HTERT RPE-1 (cell line): Measurements from ENCODE around the gene CFAP126.
"Not testable (repeated sequence)": the region's sequence is repeated elsewhere in the genome, so short reads cannot be mapped to it uniquely, and the experiment has no call there.

Experiments
- in situ Hi-C: fragments of 300-500 bp; cut with MboI; formaldehyde crosslinking; loops from 4 replicates; pipeline ENCODE4 v1.14.3; 2020; ENCODE audit warnings: low sequenced_read_pairs

Gene CFAP126

DNA sequence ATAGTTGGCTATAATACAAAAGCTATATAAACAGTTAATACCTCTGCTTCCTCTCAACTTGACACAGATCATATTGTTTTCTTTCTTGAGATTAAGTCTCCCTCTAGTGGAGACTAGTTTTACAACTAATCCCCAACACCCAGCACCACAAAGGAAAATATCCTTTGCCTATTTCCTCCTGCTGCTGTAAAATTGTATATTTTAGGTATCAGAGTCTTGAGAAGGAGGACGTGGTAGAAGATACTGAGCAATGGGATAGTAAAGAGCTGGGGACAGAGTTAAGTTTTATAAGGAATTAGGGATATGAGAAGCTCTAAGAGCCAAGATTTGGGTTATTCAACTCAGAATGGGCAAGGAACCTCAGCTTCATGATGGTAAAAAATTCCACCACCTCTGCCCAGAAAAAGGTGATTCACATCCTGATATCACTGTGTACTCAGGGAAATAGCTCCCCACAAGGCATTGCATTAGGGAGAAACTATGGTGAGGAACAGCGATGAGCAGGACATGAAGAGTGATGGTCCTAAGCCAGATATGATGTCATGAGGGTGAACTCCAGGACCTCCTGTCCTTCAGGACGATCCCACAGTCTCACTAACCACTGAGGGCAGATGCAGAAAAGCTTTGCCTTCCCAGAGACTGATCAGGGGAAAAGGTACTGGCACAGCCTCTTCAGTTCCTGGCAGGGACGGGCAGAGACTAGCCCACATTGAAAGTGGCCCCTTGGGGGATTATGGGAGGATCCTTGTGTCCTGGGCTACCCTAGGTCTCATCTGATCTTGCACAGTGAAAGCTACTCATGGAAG, 14.7 kb upstream of the CFAP126 start:
- in situ Hi-C loops: no loop called here

DNA sequence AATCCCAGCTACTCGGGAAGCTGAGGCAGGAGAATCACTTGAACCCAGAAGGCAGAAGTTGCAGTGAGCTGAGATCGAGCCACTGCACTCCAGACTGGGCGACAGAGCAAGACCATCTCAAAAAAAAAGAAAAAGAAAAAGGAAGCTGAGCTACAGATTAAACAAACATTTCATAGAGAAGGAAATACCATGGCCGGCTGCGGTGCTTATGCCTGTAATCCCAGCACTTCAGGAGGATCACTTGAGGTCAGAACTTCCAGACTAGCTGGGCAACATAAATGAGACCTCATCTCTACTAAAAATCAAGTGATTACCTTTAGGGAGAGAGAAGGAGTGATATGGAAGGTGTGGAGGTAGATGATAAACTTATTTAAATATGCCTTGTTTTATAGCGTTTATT, 14.0 kb upstream of the CFAP126 start:
- in situ Hi-C loops: no loop called here

DNA sequence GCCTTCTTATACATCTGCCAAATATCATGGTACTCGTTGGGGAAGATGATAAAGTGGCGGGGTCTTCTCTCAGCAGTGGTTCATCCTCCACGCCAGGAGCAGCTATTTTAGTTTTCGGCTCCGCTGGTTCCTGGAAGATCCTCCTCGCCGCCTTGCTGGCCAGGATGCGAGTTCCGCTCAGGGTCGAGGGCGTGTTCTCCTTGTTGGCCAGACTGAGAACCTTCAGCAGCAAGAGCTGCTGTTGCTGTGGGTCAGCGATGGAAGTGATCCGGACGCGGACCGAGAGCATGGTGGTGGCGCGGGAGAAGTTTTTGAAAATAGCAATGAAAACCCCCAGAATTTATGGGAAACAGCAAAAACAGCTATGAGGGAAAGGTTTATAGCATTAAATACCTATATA, 11.4 kb upstream of the CFAP126 start:
- in situ Hi-C loops: no loop called here

DNA sequence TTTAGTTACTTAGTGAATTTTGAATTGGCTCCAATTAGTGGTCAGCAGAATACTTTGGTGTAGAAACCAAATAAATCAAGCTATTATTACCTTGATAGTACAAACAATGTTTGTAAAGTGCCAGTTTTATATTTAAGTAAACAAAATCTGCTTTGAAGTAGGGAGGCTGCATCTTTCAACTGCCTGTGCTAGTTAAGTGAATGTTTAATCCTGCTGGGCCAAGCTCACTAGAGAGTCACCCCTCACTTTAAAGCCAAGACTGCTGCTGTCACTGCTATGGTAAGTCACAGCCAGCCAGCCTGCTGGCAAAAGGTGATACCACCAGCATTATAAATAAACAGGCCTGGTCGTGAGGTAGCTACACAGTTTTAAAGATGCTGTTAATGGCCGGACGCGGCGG, 10.3 kb upstream of the CFAP126 start:
- in situ Hi-C loops: no loop called here

DNA sequence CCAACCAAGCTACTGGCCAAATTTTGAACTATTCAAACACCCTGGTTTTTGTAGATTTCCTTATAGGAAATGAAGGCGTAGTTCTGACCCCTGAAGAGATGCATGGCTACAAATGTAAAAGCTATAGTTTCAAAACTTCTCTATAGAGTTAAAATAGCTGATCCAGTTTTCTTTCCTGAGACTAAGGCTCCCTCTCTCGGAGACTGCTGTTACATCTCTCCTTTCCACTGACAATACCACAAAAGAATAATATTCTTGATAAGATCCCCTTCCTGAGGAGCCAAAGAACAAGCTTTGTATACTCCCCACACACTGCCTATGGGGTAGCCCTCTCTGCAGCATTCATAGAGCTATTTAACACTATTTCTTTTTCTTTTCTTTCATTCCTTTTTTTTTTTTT, 6.7 kb upstream of the CFAP126 start:
- in situ Hi-C loops: no loop called here

DNA sequence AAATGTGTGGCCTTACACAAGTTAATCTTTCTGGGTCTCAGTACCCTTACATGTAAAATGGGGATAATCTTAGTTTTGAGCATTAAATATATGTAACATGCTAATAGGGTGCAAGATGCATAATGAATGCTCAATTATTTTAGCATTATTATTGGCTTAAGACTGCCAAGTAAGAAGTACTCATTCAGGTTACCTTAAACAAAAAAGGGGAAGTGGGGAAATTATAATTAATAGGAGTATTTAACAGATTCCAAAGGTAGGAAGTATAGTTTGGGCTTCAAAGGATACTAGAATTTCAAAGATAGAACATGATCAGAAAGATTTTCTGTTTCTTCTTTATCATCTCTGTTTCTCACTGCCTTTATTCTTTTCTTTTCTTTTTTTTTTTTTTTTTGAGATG, 5.8 kb upstream of the CFAP126 start:
- in situ Hi-C loops: no loop called here

DNA sequence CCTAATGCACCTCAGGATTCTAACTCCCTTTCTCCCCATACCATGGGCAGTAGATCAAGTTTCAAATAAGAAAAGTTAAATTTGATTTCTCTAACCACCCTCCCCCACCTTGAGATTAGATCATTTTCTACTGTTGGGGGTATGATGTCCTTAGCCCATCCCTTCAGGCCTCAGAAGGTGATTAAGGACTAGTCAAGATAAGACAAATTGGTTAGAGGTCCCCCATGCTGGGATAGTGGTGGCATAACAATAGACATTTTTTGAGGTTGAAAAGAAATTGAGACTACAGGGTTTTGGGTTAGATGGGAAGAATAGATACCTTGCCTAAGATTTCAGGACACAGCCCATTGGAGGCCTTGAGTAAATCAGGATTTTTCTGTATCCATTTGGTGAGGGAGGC, 2.5 kb downstream of the CFAP126 start:
- in situ Hi-C loops: no loop called here

DNA sequence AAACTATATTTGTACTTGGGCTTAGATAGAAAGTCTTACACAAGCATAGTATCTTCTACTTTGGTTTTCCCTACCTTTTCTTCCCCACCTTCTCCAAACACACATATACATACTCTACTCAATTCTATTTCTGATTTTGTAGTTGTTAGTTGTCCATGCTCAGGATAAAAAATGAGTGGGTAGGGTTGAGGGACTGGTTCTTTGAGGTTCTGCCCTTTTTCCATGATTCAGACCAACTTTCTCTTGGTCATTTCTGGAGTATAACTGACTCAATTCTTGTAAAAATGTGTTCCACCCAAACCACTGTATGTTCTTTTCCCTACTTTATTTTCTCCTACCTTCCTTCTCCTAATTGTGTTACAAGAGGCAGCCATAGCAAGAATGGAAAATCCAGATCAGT, 3.3 kb downstream of the CFAP126 start:
- in situ Hi-C loops: no loop called here

DNA sequence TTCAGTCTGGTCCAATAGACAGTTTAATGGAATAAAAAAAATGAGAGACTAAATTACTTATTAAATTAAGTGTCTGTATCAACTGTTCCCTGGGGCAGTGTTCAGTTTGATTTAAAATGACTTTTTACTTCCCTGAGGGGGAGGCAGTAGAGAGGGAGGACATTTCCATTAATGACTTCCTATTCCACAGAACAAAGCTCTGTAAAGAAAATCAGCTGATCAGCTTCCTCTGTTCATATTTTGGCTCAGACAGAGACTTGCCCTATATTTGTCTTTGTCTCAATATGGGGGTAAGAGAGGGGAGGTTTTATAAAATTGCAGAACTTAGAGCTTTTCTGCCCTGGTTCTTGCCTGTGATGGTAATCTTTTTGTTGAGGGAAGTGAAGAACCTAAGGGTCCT, 8.4 kb downstream of the CFAP126 start:
- in situ Hi-C loops: no loop called here

DNA sequence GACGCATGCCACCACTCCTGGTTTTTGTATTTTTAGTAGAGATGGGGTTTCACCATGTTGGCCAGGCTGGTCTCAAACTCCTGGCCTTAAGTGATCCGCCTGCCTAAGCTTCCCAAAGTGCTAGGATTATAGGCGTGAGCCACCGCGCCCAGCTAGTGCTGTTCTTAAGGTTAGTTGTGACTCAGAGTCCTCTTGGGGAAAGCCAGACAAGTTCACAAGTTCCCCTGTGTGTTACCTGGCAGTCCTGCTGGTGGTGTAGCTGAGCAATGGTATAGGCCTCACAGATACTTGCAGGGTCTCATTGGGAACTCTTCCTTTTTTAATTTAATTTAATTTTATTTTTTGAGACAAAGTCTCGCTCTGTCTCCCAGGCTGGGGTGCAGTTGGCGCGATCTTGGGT, 10.6 kb downstream of the CFAP126 start:
- in situ Hi-C loops: no loop called here

DNA sequence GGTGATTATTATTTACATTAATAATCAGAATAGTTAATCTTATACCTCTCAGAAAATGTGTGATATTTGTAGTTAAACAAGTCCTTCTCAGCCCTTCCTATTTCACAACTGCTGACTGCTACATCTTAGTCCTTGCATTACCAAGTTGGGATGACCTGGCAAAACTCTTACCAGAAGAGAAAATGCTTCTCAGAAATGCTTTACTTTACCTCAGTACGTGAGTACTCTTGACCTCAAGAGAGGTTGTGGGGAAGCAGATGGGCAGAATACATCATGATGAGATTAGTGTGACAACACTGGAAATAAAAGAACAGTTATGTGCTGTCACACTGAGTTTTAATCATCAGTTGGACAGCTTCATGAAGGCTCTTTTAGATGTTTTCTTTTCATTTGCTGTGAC, 16.2 kb downstream of the CFAP126 start:
- in situ Hi-C loops: no loop called here

DNA sequence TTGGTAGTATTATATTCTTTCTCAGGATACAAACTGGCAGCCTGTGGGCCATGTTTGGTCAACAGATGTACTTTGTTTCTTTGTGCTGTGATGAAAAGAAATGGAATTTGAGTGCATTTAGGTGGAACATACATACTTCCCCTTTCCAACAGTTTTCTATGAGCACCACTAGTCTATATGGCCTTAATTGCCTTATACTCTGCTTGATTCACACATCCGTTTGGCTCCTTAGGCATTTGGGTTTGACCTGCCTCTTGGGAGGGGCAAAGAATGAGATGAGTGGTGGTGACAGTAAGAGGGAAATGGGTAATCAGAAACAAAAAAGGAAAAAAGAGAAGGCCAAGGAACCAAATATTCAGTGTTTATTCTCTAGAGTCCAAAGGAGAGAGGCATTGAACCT, 17.0 kb downstream of the CFAP126 start:
- in situ Hi-C loops: no loop called here

DNA sequence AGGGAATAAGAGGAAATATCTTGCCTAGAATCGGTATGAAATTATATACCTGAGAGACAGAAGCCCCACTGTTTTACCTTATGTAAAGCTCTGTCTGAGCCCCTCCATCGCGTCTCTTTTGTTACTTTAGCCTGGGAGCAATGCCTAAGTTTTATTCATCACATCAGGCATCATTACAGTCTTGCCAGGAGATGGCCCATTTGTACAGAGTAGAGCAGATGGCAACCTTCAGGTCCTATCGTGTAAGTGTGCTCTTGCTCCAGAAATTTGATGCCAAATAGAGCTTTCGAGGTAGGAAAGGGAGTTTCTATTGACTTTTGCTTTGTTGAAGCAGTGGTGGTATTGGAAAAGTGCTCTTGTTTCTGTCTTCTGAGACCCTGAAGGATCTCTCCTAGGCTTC, 24.9 kb downstream of the CFAP126 start:
- in situ Hi-C loops: no loop called here

DNA sequence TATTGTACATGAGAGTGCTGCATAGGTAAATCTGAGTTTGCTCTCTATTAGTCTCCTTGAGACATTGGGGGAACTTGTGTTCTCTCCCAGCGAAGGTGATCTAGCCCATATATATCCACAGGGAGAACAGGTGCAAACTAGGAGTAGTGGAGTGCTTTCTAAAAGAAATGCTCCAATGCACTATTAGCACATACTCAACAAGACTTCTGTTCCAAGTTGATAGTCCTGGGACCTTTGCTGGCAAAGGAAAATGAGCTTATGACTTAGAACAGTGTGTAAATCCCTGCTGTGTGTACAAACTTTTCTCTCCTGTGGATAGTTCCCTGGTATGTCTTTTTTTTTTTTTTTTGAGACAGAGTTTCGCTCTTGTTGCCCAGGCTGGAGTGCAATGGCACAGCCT, 25.5 kb downstream of the CFAP126 start:
- in situ Hi-C loops: no loop called here

DNA sequence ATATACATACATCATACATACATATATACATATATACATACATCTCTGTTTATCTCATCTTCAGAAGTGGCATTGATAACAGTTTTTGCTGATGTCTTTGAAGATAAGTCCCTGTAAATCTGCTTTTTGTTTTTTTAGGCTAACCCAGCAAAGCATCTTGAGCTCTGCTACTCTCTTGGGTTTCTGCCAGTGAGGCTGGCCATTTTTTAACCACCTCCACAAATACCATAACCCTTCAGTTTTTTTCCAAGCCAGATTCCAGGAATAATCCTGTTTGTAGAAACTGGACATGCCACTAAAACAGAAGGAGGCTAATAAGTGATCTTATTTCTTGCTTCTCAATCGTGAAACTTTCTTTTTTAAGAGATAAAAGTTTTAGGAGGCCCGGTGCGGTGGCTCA, 31.9 kb downstream of the CFAP126 start:
- in situ Hi-C loops: no loop called here

DNA sequence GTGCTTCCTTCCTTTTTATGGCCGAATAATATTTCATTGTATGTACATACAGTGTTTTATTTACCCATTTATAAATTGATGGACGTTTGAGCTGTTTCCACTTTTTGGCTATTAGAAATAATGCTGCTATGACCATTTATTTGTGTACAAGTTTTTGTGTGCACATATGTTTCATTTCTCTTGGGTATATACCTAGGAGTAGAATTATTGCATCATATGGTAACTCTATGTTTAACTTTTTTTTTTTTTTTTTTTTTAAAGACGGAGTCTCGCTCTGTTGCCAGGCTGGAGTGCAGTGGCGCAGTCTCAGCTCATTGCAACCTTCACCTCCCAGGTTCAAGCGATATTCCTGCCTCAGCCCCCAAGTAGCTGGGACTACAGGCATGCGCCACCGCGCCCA, 34.5 kb downstream of the CFAP126 start:
- in situ Hi-C loops: no loop called here

DNA sequence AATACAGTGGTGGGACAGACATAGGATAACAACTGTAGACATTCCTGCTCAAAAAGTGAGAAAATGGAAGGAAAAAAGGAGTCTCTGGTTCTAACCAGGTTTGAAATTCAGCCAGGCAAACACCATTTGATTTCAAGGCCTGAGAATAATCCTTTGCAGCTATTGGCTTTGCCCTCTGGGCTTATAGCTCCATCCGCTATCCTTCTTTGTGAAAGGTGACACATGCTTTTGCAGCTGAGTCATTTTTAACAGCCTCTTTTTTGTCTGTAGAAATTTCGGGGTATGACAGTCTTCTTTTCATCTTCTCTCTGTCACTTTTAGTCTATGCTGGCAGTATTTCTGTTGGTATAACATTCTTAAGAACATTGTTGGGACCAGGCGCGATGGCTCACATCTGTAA, 37.3 kb downstream of the CFAP126 start:
- in situ Hi-C loops: no loop called here

DNA sequence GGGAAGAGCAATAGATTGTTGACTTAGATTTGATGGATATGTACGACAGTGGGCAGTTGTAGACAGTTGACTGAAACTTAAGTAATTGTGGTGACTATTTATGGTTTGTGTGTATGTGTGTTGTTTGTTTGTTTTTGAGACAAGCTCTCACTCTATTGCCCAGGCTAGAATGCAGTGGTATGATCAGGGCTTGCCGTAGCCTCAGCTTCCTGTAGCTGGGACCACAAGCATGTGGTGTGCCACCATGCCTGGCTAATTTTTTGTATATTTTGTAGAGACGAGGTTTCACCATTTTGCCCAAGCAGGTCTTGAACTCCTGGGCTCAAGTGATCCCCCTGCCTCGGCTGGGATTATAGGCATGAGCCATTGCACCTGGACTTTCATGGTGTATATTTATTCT, 43.7 kb downstream of the CFAP126 start:
- in situ Hi-C loops: no loop called here

DNA sequence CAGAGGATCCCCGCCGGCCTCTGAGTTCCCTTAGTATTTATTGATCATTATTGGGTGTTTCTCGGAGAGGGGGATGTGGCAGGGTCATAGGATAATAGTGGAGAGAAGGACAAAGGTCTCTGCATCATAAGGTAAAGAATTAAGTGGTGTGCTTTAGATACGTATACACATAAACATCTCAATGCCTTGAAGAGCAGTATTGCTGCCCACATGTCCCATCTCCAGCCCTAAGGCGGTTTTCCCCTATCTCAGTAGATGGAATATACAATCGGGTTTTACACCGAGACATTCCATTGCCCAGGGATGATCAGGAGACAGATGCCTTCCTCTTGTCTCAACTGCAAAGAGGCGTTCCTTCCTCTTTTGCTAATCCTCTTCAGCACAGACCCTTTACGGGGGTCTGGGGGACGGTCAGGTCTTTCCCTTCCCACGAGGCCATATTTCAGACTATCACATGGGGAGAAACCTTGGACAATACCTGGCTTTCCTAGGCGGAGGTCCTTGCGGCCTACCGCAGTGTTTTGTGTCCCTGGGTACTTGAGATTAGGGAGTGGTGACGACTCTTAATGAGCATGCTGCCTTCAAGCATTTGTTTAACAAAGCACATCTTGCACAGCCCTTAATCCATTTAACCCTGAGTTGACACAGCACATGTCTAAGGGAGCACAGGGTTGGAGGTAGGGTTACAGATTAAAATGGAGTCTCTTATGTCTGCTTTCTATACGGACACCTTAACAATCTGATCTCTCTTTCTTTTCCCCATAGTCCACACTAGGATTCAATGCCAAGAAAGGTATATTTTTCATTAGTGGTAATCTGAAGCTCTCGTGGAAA, 51.6 kb downstream of the CFAP126 start:
- in situ Hi-C loops: not testable (repeated sequence)
